Naive B cell (primary cell): ENCODE measurements around the gene KCNN1. TPM values are rescaled to one million over a fixed set of nuclear protein-coding genes. Genes with fewer than 3 reads are reported as not detected.
A peak's percentile ranks its signal among the peaks of the same experiment; 100 is the strongest.
"Not testable (repeated sequence)": the region's sequence is repeated elsewhere in the genome, so short reads cannot be mapped to it uniquely, and the experiment has no call there.

ENCODE experiments used
- ATAC-seq, 2 donors: fragments of 150-1000 bp; cut with Tn5 transposase; 2 replicates each; pipeline ENCODE4 v1.10.0; 2021; ENCODE audit warnings: low read depth in 2 of 2, mild to moderate bottlenecking in 2 of 2, moderate library complexity in 2 of 2
- DNase-seq: peaks from one replicate; pipeline ENCODE4 v3.0.0; 2022
- H3K27ac Mint-ChIP-seq, 6 donors: one replicate each; pipeline ENCODE4 v1.8.0; 2020 to 2022; ENCODE audit warnings: mild to moderate bottlenecking in 6 of 6, mixed read lengths in 6 of 6, moderate library complexity in 5 of 6, inconsistent platforms in 2 of 6
- H3K27me3 Mint-ChIP-seq, 3 donors: one replicate each; pipeline ENCODE4 v1.8.0; 2021 to 2022; ENCODE audit warnings: mixed read lengths in 3 of 3, mild to moderate bottlenecking in 1 of 3
- H3K36me3 Mint-ChIP-seq, 2 donors: one replicate each; pipeline ENCODE4 v1.8.0; 2020 to 2022; ENCODE audit warnings: mixed read lengths in 2 of 2, inconsistent platforms in 1 of 2, mild to moderate bottlenecking in 1 of 2
- H3K4me1 Mint-ChIP-seq, 3 donors: one replicate each; pipeline ENCODE4 v1.8.0; 2020 to 2022; ENCODE audit warnings: mixed read lengths in 3 of 3, inconsistent platforms in 1 of 3, mild to moderate bottlenecking in 1 of 3, moderate library complexity in 1 of 3
- H3K4me3 Mint-ChIP-seq, 8 donors: one replicate each; pipeline ENCODE4 v1.8.0; 2020 to 2022; ENCODE audit warnings: mild to moderate bottlenecking in 8 of 8, mixed read lengths in 8 of 8, moderate library complexity in 8 of 8, inconsistent platforms in 2 of 8
- H3K9me3 Mint-ChIP-seq, 7 donors: one replicate each; pipeline ENCODE4 v1.8.0; 2020 to 2022; ENCODE audit warnings: mixed read lengths in 7 of 7, mild to moderate bottlenecking in 5 of 7, inconsistent platforms in 2 of 7, moderate library complexity in 1 of 7
- polyA plus RNA-seq, 6 donors: library from polyadenylated mRNA; unstranded; fragments of 300-500 nt; fragmentation: Illumina TruSeq; gene quantifications; one replicate each; pipeline ENCODE4 v1.2.3, GENCODE V29; 2021; ENCODE audit warnings: low read depth in 6 of 6

The KCNN1 gene
- polyA plus RNA-seq, 6 donors from 2014 or later, result 0.27 TPM; not detected in 5

DNA sequence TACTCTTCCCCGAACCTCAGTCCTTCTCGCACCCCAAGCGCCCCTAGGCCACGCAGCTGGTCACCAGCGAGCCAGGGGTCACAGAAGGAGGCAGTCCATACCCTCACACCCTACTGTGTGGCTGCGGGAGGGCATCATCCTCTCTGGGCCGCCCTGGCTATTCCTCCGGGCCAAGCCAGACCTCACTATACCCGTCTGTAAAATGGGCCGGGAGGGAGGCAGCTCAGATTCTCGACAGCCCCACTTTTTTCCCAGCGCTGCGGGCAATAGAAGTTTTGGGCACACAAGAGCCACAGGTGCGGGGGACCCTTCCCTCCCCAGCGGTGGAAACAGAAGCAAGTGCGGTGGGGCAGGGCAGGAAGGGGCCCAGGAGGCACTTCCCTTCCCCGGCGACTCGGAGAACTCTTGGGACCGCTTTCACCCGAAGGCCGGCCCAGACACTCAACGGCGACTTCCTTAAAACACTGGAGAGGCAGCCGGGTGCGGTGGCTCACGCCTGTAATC is 35.5 kb downstream of the KCNN1 start:
- H3K4me3 Mint-ChIP-seq, result peak overlapping the region; percentile 85 to 96 (median 94)
- peaks cover 22 to 45% (median 29%) of the 10 kb centered on the region in 3 donors for H3K4me1 Mint-ChIP-seq
- no peaks in the 10 kb centered on the region for H3K27me3 Mint-ChIP-seq
- H3K9me3 Mint-ChIP-seq, result no peaks in the 10 kb centered on the region
- no peak for ATAC-seq
- no peaks in the 10 kb centered on the region for H3K36me3 Mint-ChIP-seq
- peak; percentile 63 for DNase-seq
- peak overlapping the region; percentile 90 to 100 (median 96) for H3K27ac Mint-ChIP-seq

DNA sequence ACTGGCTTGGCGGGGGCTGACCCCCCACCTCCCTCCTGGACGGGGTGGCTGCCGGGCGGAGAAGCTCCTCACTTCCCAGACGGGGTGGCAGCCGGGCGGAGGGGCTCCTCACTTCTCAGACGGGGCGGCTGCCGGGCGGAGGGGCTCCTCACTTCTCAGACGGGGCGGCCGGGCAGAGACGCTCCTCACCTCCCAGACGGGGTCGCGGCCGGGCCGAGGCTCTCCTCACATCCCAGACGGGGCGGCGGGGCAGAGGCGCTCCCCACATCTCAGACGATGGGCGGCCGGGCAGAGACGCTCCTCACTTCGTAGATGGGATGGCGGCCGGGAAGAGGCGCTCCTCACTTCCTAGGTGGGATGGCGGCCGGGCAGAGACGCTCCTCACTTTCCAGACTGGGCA is 38.8 kb downstream of the KCNN1 start:
- H3K27ac Mint-ChIP-seq, result peak overlapping the region in 1 of 6 donors; percentile 98
- H3K27me3 Mint-ChIP-seq, H3K9me3 Mint-ChIP-seq, H3K36me3 Mint-ChIP-seq, H3K4me3 Mint-ChIP-seq, DNase-seq, ATAC-seq: not testable (repeated sequence)
- H3K4me1 Mint-ChIP-seq, result peaks cover 23 to 45% (median 32%) of the 10 kb centered on the region in 3 donors

DNA sequence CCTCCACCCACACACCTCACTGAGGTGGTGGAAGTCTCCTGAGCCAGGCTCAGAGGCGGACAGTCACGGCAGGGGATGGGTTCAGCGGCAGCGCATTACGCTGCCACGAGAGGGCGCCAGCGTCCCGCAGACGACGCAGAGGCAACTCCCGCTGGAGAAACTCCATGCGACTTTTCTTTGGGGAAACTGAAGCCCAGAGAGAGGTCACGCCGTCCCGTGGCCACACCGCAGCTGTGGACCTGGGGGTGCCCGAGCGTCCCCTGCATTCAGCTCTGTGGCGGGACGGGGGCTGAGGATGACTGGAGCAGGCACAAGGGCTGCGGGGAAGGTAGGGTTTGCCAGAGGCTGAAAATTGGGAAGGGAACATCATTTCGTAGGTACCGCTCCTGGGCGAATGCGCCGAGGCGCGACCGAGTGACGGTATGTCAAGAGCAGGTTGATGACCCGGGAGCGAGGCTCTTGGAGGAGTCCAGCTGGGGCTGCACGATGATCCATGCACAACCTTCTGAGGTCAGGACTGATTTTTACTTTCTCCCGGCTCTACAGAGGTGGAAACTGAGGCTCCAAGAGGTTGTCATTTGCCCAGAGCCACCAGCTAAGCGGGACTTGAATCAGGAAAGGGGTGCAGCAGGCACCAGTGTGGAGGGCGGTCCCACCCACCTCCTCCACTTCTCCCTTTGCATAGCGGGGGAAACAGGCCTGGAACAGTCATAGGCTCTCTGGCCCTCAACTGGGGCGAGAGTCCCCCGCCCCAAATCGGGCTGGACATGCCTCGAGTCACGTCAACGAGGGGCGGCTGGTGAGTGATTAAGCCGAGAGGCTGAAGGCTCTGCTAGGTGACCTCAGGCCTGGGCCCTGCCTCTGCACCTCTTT is 40.4 kb downstream of the KCNN1 start:
- DNase-seq, result peak; percentile 79
- no peaks in the 10 kb centered on the region for H3K27me3 Mint-ChIP-seq
- H3K9me3 Mint-ChIP-seq, result no peaks in the 10 kb centered on the region
- H3K36me3 Mint-ChIP-seq, result no peaks in the 10 kb centered on the region
- peak; percentile 51 to 61 for ATAC-seq
- H3K4me3 Mint-ChIP-seq, result peak overlapping the region; percentile 86 to 99 (median 94)
- peak overlapping the region; percentile 95 to 100 (median 98) for H3K27ac Mint-ChIP-seq
- H3K4me1 Mint-ChIP-seq, result peaks cover 27 to 44% (median 30%) of the 10 kb centered on the region in 3 donors

DNA sequence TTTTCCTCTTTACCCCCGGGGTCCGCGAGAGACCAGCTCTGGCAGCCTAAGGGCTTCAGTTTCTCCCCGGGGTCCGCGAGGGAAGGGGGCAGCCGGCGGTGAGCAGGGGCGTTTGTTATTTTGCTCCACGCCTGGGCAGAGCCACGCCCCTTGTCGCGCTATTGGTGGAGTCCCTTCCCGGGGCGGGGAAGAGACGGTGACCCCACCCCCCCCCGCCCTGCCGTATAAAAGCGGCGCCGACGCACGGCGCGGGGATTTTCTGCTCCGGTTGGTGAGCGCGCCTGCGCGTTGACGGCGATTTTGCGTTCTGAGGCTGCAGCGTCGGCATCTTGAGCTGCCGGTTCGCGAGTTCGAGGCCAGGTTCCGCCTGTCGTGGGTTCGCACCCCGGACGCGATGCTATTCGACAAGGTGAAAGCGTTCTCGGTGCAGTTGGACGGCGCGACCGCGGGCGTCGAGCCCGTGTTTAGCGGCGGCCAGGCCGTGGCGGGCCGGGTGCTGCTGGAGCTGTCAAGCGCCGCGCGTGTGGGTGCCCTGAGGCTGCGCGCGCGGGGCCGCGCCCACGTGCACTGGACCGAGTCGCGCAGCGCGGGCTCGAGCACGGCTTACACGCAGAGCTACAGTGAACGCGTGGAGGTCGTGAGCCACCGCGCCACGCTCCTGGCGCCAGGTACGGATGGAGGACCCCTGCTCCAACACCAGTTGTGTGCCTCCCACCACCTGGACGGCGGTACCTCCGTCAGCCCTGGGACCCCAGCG is 41.2 kb downstream of the KCNN1 start, which contains the start of gene ARRDC2:
ARRDC2 (plus strand) TSS at position 254 of the 757 bp plus-strand sequence; CDS start at position 395, 141 bp downstream.
- Mint-ChIP-seq H3K4me3 (peak within 1 kb of the TSS; percentile 86 to 99 (median 94)), H3K36me3 (peaks cover 4 to 5% of the 10 kb centered on the region in 2 donors), H3K27ac (peak within 1 kb of the TSS; percentile 95 to 100 (median 99)), H3K9me3 (no peaks in the 10 kb centered on the region), H3K4me1 (peaks cover 28 to 41% (median 32%) of the 10 kb centered on the region in 3 donors), H3K27me3 (no peaks in the 10 kb centered on the region)
- ATAC-seq (peak; percentile 76 to 80), DNase-seq (peak; percentile 86)

DNA sequence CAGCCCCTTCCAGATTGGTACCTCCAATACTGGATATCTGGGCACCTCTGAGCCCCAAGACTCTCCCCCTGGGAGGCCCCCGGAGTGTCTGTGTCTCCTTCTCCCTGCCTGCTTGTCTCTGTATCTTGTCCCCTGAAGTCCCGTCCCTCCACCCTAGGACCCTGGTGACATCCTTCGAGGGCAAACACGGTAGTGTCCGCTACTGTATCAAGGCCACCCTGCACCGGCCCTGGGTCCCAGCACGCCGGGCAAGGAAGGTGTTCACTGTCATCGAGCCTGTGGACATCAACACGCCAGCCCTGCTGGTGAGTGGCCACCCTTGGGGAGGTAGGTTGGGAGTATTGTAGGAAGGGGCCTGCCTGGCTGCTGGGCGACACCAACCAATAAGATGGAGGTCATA is 41.9 kb downstream of the KCNN1 start:
- peak overlapping the region; percentile 90 to 99 (median 96) for H3K27ac Mint-ChIP-seq
- no peaks in the 10 kb centered on the region for H3K27me3 Mint-ChIP-seq

DNA sequence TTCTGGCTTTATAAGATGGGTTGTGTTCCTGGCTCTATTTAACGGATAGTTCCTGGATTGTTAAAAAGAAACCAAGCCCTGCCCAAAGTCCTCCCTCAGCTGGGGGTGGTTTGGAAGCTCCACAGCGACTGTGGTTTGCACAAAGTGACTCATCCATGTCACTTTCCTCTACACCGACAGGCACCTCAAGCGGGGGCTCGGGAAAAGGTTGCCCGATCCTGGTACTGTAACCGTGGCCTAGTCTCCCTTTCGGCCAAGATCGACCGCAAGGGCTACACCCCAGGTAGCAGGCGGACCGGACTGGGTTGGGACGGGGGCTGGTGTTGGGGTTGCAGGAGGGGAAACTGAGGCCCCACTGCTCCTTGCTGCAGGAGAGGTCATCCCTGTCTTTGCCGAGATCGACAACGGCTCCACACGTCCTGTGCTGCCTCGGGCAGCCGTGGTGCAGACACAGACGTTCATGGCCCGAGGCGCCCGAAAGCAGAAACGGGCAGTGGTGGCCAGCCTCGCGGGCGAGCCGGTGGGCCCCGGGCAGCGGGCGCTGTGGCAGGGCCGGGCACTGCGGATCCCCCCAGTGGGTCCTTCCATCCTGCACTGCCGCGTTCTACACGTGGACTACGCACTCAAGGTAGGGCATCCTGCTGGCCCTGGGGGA is 42.6 kb downstream of the KCNN1 start:
- Mint-ChIP-seq H3K27ac (peak overlapping the region in 3 of 6 donors; percentile 96 to 98 (median 96)), H3K36me3 (peaks cover 7 to 10% of the 10 kb centered on the region in 2 donors), H3K9me3 (no peaks in the 10 kb centered on the region), H3K27me3 (no peaks in the 10 kb centered on the region), H3K4me1 (peaks cover 34 to 50% (median 45%) of the 10 kb centered on the region in 3 donors), H3K4me3 (peak overlapping the region in 6 of 8 donors; percentile 25 to 95 (median 88))
- DNase-seq (no peak), ATAC-seq (no peak)

More for the DNA sequence above, 41.9 kb downstream of the KCNN1 start:
- Mint-ChIP-seq H3K36me3 (peaks cover 7 to 10% of the 10 kb centered on the region in 2 donors), H3K9me3 (no peaks in the 10 kb centered on the region), H3K4me1 (peaks cover 34 to 43% (median 38%) of the 10 kb centered on the region in 3 donors), H3K4me3 (peak overlapping the region; percentile 80 to 97 (median 88))
- DNase-seq (no peak), ATAC-seq (no peak)

DNA sequence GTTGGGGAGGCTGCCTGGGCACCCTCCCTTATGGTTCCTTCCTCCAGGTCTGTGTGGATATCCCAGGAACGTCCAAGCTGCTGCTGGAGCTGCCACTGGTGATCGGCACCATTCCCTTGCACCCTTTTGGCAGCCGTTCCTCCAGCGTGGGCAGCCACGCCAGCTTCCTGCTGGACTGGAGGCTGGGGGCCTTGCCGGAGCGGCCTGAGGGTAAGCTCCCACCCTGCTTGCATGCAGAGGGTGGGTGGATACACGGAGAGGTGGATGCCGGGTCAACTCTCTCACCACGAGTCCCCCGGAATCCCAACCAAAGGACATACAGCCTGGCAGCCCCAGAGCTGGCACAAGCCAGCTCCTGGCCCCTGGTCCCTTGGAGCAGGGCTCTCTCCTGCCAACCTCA is 43.2 kb downstream of the KCNN1 start:
- Mint-ChIP-seq H3K36me3 (peaks cover 10 to 12% of the 10 kb centered on the region in 2 donors), H3K4me3 (peak overlapping the region in 1 of 8 donors; percentile 25), H3K27ac (peak overlapping the region in 2 of 6 donors; percentile 36 to 70), H3K4me1 (peaks cover 37 to 55% (median 49%) of the 10 kb centered on the region in 3 donors), H3K9me3 (no peaks in the 10 kb centered on the region), H3K27me3 (no peaks in the 10 kb centered on the region)
- DNase-seq (no peak), ATAC-seq (no peak)

DNA sequence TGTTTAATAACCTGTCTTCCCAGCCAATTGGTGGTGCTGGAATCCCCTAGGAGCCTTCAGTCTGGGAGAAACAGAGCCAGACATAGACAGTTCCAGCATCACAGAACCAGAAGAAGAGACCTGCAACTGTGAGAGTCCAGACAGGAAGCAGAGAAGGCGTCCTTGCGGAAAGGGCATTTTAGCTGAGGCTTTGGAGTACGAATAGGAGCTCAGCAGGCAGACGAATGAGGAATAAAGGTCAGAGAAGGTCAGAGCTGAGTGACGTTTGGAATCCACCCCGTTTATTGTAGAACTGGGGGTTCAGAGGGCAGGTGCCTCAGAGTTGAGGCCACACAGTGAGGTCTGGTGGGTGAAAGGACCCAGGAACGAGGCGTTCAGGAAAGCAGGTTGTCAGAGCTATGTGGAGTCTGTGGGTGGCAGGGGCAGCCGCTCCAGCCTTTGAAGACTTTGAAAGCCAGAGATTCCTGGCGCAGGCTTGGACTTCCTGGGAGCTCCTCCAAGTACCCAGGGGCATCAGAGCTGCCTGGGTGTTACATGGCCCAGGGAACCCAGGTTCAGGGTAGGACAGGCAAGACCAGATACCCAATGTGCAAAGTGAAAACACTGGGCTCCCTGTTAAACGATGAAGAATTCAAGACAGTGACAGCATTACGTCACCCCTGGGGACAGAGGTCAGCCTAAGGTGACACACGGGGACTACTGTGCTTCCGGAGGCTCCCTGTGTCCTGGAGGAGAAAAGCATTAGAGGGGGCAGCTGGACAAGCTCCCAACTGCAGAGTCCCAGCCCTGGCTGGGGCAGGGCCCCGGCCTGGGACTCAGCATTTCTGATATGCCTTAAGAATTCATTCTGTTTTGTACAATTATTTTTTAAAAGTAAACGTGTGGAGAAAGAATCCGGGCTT is 46.6 kb downstream of the KCNN1 start:
- Mint-ChIP-seq H3K4me3 (peak overlapping the region in 3 of 8 donors; percentile 28 to 61 (median 43)), H3K9me3 (no peaks in the 10 kb centered on the region), H3K27me3 (no peaks in the 10 kb centered on the region), H3K36me3 (peaks cover 16 to 18% of the 10 kb centered on the region in 2 donors), H3K27ac (peak overlapping the region; percentile 72 to 100 (median 90)), H3K4me1 (peaks cover 41 to 64% (median 60%) of the 10 kb centered on the region in 3 donors)
- ATAC-seq (no peak), DNase-seq (no peak)

DNA sequence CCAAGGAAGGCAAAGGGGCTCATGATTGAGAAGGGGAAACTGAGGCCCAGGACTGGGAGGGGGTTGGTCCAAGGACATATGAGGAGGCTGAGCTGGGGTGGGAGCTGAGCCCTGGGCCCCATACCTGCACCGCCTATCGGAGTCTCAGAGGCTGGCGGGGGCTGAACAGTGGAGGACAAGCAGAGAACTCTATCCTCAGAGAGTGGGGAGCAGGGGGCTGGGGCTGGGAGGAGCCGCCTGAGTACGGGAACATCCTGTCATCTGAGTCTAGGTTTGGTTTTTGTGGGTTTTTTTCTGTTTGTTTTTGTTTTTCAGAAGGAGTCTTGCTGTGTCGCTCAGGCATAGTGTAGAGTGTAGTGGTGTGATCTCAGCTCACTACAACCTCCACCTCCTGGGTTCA is 47.3 kb downstream of the KCNN1 start:
- H3K36me3 Mint-ChIP-seq, result peaks cover 16 to 18% of the 10 kb centered on the region in 2 donors
- no peak for DNase-seq
- H3K4me1 Mint-ChIP-seq, result peaks cover 39 to 61% (median 57%) of the 10 kb centered on the region in 3 donors
- peak overlapping the region in 5 of 8 donors; percentile 28 to 81 (median 42) for H3K4me3 Mint-ChIP-seq
- no peaks in the 10 kb centered on the region for H3K9me3 Mint-ChIP-seq
- H3K27ac Mint-ChIP-seq, result peak overlapping the region; percentile 39 to 100 (median 90)
- H3K27me3 Mint-ChIP-seq, result no peaks in the 10 kb centered on the region
- peak; percentile 20 to 44 for ATAC-seq

DNA sequence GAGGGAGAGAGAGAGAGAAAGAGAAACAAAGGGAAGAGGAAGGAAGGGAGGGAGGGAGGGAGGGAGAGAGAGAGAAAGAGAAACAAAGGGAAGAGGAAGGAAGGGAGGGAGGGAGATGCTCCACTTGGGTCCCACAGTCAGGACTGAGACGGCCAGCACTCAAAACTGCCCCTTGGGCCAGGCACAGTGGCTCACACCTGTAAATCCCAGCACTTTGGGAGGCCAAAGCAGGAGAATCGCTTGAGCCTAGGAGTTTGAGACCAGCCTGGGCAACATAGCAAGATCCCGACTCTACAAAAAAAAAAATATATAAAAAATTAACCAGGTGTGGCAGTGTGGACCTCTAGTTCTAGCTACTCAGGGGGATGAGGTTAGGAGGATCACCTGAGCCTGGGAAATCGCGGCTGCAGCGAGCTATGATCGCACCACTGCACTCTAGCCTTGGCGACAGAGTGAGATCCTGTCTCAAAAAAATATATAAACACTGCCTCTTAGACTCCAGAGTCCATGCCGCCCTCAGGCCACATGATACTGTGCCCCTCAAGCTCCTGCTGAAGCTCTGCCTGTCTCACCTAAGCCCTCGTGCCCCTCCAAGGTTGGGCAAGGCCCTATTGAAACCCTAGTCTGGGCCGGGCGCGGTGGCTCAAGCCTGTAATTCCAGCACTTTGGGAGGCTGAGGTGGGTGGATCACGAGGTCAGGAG is 49.5 kb downstream of the KCNN1 start:
- Mint-ChIP-seq H3K27ac (peak overlapping the region in 5 of 6 donors; percentile 64 to 100 (median 83)), H3K4me3 (peak overlapping the region in 1 of 8 donors; percentile 47), H3K36me3 (peaks cover 16 to 18% of the 10 kb centered on the region in 2 donors)

DNA sequence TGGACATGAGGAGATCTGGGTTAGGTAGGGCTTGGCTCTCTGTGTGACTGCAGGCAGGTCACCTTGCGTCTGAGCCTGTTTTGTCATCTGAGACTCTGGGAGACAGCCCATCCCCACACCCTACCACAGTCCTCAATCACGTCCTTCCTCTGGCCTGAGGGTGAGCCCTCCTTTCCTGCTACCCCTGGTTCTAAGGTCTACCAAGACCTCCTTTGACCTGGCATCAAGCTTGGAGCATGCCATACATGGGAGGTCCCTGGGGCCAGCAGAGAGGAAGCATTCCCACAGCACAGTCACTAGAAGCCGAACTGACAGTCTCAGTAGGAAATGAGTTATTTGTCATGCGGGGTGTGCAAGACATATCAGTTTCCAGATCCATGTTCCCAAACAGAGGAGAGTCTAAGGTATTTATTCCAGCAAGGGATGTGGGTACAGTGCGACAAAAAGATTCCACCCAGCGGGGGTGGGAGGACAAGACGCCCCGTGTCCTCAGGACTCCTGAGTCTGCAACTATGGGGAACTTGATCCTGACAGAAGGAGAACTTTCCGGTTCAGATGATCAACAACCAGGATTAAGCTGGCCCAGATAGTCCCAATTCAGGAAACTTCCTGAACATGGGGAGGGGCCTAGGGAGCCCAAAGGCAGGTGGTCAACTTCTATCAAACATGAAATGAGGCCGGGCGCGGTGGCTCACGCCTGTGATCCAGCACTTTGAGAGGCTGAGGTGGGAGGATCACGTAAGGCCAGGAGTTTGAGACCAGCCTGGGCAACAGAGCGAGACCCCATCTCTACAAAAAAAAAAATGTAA is 50.6 kb downstream of the KCNN1 start:
- peaks cover 0 to 5% (median 3%) of the 10 kb centered on the region in 7 donors for H3K9me3 Mint-ChIP-seq
- peaks cover 57 to 84% (median 78%) of the 10 kb centered on the region in 3 donors for H3K4me1 Mint-ChIP-seq
- no peak for ATAC-seq
- H3K27ac Mint-ChIP-seq, result peak overlapping the region; percentile 64 to 100 (median 85)
- H3K27me3 Mint-ChIP-seq, result no peaks in the 10 kb centered on the region
- H3K36me3 Mint-ChIP-seq, result peaks cover 16 to 23% of the 10 kb centered on the region in 2 donors
- no peak for DNase-seq
- peak overlapping the region in 1 of 8 donors; percentile 31 for H3K4me3 Mint-ChIP-seq

More for the DNA sequence above, 49.5 kb downstream of the KCNN1 start:
- Mint-ChIP-seq H3K4me1 (peaks cover 49 to 73% (median 68%) of the 10 kb centered on the region in 3 donors), H3K27me3 (no peaks in the 10 kb centered on the region), H3K9me3 (no peaks in the 10 kb centered on the region)
- DNase-seq (no peak), ATAC-seq (peak; percentile 13 to 32)
